Measurements from ENCODE around the gene CHST2. TPM values are rescaled to one million over a fixed set of nuclear protein-coding genes. Genes with fewer than 3 reads are reported as not detected.

The CHST2 gene
- total RNA-seq, 1 donor from 2014 or later, result 51.7 TPM

DNA sequence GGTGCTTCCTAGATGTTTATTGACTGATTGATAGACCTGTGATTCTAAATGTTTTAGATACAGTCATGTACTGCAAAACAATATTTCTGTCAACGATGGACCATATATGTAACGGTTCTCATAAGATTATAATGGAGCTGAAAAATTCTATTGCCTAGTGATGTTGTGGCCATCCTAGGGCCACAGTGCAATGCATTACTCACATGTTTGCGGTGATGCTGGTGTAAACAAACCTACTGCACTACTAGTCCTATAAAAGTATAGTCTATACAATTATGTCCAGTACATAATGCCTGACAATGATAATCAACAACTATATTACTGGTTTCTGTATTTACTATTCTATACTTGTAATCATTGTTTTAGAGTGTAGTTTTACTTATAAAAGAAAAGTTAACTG, 46.8 kb downstream of the CHST2 start:
- Mint-ChIP-seq H3K9me3 (ENCODE audit: unreplicated experiment) (no peaks in the 10 kb centered on the region), H3K27me3 (ENCODE audit: unreplicated experiment) (peaks cover 6% of the 10 kb centered on the region), H3K4me1 (ENCODE audit: low read depth, unreplicated experiment) (no peaks in the 10 kb centered on the region), H3K27ac (ENCODE audit: unreplicated experiment) (no peak overlapping the region), H3K4me3 (ENCODE audit: unreplicated experiment) (no peak overlapping the region), H3K36me3 (ENCODE audit: unreplicated experiment) (peaks cover 5% of the 10 kb centered on the region)
- DNase-seq, result no peak
- TF ChIP-seq, protein P1, sequence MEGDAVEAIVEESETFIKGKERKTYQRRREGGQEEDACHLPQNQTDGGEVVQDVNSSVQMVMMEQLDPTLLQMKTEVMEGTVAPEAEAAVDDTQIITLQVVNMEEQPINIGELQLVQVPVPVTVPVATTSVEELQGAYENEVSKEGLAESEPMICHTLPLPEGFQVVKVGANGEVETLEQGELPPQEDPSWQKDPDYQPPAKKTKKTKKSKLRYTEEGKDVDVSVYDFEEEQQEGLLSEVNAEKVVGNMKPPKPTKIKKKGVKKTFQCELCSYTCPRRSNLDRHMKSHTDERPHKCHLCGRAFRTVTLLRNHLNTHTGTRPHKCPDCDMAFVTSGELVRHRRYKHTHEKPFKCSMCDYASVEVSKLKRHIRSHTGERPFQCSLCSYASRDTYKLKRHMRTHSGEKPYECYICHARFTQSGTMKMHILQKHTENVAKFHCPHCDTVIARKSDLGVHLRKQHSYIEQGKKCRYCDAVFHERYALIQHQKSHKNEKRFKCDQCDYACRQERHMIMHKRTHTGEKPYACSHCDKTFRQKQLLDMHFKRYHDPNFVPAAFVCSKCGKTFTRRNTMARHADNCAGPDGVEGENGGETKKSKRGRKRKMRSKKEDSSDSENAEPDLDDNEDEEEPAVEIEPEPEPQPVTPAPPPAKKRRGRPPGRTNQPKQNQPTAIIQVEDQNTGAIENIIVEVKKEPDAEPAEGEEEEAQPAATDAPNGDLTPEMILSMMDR (IDR thresholded peaks at IDR 0.05; ENCODE audit: partially characterized antibody, unreplicated experiment), result no peak

DNA sequence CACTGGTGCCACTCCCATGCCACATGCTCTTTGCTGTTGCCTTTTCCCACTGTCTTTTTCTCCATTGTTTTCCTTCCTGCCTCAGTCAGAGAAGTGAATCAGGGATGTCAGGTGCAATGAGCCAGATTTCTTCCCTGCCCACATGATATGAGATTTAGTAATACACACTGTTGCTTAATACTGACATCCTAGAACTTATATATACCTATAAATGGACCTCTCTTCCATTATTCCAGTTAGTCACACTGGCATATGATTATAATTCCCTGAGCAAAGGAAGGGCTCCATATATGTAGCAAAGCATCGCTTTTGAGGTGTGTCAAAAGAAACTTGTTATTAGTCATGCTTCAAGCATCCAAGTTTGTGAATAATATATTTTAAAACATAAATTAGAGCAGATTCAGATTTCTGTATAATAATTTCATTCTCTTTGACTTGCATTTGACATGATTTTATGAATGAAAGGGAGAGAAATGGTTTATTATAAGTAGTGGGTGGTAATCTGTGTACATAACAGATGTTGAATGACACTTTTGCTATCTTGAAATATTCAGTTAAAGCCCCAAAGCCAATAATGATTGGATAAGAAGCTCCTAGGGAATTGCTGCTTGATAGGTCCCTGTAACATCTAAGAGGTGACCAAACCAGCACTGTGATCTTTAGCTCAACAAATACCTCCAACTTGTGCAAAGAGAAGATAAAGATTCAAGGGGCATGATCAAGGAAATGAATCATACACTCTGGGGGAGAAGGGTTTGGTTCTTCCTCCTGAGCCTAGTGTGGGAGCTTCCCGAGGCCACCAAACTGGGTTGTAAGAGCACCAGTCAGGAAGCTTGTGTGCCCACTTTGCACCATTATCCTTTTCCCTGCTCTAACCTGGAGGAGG, 48.6 kb downstream of the CHST2 start:
- no peak overlapping the region for H3K27ac Mint-ChIP-seq (ENCODE audit: unreplicated experiment)
- no peak for DNase-seq
- H3K36me3 Mint-ChIP-seq (ENCODE audit: unreplicated experiment), result peaks cover 12% of the 10 kb centered on the region
- H3K27me3 Mint-ChIP-seq (ENCODE audit: unreplicated experiment), result peaks cover 6% of the 10 kb centered on the region
- TF ChIP-seq, protein P1 (IDR thresholded peaks at IDR 0.05; ENCODE audit: partially characterized antibody, unreplicated experiment), result no peak
- H3K9me3 Mint-ChIP-seq (ENCODE audit: unreplicated experiment), result peaks cover 2% of the 10 kb centered on the region
- H3K4me1 Mint-ChIP-seq (ENCODE audit: low read depth, unreplicated experiment), result no peaks in the 10 kb centered on the region
- no peak overlapping the region for H3K4me3 Mint-ChIP-seq (ENCODE audit: unreplicated experiment)

DNA sequence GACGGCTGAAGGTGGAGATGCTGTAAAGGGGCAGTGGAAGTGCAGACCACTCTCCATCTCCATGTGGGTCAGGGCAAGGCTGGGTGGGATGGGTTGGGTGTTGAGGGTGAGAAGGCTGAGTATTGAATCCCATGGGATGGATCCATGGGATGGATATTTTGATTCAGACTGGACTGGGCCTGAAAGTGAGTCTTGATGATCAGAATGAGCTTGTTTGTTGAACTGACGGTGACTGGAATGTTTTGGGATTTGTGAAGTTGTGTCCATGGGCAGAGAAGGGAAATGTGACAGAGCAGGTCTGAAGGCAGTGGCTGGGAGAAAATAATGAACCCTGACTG, 49.3 kb downstream of the CHST2 start:
- DNase-seq, result no peak
- Mint-ChIP-seq H3K9me3 (ENCODE audit: unreplicated experiment) (peaks cover 4% of the 10 kb centered on the region), H3K36me3 (ENCODE audit: unreplicated experiment) (peaks cover 16% of the 10 kb centered on the region), H3K4me1 (ENCODE audit: low read depth, unreplicated experiment) (no peaks in the 10 kb centered on the region), H3K4me3 (ENCODE audit: unreplicated experiment) (no peak overlapping the region), H3K27me3 (ENCODE audit: unreplicated experiment) (peaks cover 6% of the 10 kb centered on the region), H3K27ac (ENCODE audit: unreplicated experiment) (no peak overlapping the region)
- TF ChIP-seq, protein P1 (IDR thresholded peaks at IDR 0.05; ENCODE audit: partially characterized antibody, unreplicated experiment), result no peak

DNA sequence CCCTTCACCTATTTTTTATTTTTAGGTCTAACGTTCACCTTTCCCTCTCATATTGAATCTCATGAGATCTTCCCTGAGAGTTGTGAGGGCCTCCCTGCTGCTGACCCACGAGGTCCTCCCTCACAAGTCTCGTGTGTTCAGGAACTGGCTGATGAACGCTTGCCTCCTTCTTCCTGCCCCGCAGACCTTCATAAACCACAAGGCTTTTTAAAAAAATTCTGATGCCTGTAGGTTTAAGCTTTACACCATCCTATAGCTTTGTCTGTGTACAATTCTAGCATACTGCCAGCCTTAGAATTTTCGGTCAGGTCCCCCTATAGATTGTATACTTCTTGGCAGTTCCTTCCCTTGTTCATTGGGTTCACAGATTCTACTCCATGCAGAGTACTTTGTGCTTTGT, 50.5 kb downstream of the CHST2 start:
- H3K4me1 Mint-ChIP-seq (ENCODE audit: low read depth, unreplicated experiment), result no peaks in the 10 kb centered on the region
- no peak for DNase-seq
- H3K4me3 Mint-ChIP-seq (ENCODE audit: unreplicated experiment), result no peak overlapping the region
- TF ChIP-seq, protein P1 (IDR thresholded peaks at IDR 0.05; ENCODE audit: partially characterized antibody, unreplicated experiment), result no peak
- peaks cover 4% of the 10 kb centered on the region for H3K9me3 Mint-ChIP-seq (ENCODE audit: unreplicated experiment)
- H3K27ac Mint-ChIP-seq (ENCODE audit: unreplicated experiment), result no peak overlapping the region
- H3K27me3 Mint-ChIP-seq (ENCODE audit: unreplicated experiment), result peaks cover 4% of the 10 kb centered on the region
- H3K36me3 Mint-ChIP-seq (ENCODE audit: unreplicated experiment), result peaks cover 24% of the 10 kb centered on the region

DNA sequence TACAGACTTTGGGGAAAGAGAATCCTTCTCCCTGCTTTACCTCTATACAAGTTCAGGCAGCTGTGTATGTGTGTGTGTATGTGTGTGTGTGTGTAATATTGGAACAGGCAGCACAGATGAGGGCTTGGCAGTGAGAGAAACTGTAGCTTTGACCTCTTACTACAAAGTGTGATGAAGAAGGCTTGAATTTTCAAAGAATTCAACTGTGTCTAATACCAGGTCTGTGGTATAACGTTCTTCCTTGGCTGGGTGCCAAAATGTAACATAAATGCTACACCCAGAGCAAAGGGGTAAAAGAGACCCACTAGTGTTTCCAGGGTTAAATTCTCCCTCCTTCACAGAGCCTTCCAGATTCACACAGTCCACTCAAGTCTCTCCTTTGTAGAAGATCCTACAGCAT, 51.1 kb downstream of the CHST2 start:
- H3K36me3 Mint-ChIP-seq (ENCODE audit: unreplicated experiment), result peaks cover 24% of the 10 kb centered on the region
- H3K4me1 Mint-ChIP-seq (ENCODE audit: low read depth, unreplicated experiment), result no peaks in the 10 kb centered on the region
- peaks cover 6% of the 10 kb centered on the region for H3K9me3 Mint-ChIP-seq (ENCODE audit: unreplicated experiment)
- no peak overlapping the region for H3K4me3 Mint-ChIP-seq (ENCODE audit: unreplicated experiment)
- H3K27ac Mint-ChIP-seq (ENCODE audit: unreplicated experiment), result no peak overlapping the region
- TF ChIP-seq, protein P1 (IDR thresholded peaks at IDR 0.05; ENCODE audit: partially characterized antibody, unreplicated experiment), result no peak
- H3K27me3 Mint-ChIP-seq (ENCODE audit: unreplicated experiment), result peaks cover 6% of the 10 kb centered on the region
- DNase-seq, result no peak

All from glutamatergic neuron (in vitro differentiated cells).